Measurements from ENCODE around the gene ARL6IP4.

GRCh38 chr12:122937622-122938091 is 42.8 kb upstream of the ARL6IP4 start:
- TF ChIP-seq CTCF (IDR thresholded peaks at IDR 0.05): no peak
- no peak for TF ChIP-seq POLR2A (IDR thresholded peaks at IDR 0.05)
